ENCODE measurements around the gene ODF2. TPM values are rescaled to one million over a fixed set of nuclear protein-coding genes. Genes with fewer than 3 reads are reported as not detected.
A peak's percentile ranks its signal among the peaks of the same experiment; 100 is the strongest.

The ODF2 gene
- total and polyA plus RNA-seq, 2 of the 13 experiments (the other 11 are each of a cell fraction or from before 2014, with no cell fraction given) = 9.8 to 31.3 TPM

- TF ChIP-seq, protein P1, sequence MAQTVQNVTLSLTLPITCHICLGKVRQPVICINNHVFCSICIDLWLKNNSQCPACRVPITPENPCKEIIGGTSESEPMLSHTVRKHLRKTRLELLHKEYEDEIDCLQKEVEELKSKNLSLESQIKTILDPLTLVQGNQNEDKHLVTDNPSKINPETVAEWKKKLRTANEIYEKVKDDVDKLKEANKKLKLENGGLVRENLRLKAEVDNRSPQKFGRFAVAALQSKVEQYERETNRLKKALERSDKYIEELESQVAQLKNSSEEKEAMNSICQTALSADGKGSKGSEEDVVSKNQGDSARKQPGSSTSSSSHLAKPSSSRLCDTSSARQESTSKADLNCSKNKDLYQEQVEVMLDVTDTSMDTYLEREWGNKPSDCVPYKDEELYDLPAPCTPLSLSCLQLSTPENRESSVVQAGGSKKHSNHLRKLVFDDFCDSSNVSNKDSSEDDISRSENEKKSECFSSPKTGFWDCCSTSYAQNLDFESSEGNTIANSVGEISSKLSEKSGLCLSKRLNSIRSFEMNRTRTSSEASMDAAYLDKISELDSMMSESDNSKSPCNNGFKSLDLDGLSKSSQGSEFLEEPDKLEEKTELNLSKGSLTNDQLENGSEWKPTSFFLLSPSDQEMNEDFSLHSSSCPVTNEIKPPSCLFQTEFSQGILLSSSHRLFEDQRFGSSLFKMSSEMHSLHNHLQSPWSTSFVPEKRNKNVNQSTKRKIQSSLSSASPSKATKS (CRISPR knock-in tag; IDR thresholded peaks at IDR 0.05) = no peak
- TF ChIP-seq PLRG1 (conservative IDR thresholded peaks at IDR 0.05) (no peak), ZFP41 (CRISPR knock-in tag; IDR thresholded peaks at IDR 0.05; ENCODE audit: borderline replicate concordance) (peak; percentile 49; the same call in 1 of the 2 replicates), ATF3 (CRISPR knock-in tag; IDR thresholded peaks at IDR 0.05) (no peak), ZBTB38 (CRISPR knock-in tag; IDR thresholded peaks at IDR 0.05) (no peak), PRMT3 (CRISPR knock-in tag; IDR thresholded peaks at IDR 0.05; ENCODE audit: borderline replicate concordance, low read depth) (no peak), MBD4 (IDR thresholded peaks at IDR 0.05; ENCODE audit: borderline replicate concordance, low read length) (no peak), BHLHE40 (IDR thresholded peaks at IDR 0.05; ENCODE audit: low read length) (no peak), ZMYM3 (CRISPR knock-in tag; IDR thresholded peaks at IDR 0.05) (no peak), RAD21 (CRISPR knock-in tag; IDR thresholded peaks at IDR 0.05) (peak; percentile 80), PHF8 (CRISPR knock-in tag; IDR thresholded peaks at IDR 0.05) (no peak), TBX3 (IDR thresholded peaks at IDR 0.05; ENCODE audit: borderline replicate concordance) (no peak), XBP1 (CRISPR knock-in tag; IDR thresholded peaks at IDR 0.05) (no peak), TEAD2 (CRISPR knock-in tag; IDR thresholded peaks at IDR 0.05) (no peak)
- TF ChIP-seq, protein P2, sequence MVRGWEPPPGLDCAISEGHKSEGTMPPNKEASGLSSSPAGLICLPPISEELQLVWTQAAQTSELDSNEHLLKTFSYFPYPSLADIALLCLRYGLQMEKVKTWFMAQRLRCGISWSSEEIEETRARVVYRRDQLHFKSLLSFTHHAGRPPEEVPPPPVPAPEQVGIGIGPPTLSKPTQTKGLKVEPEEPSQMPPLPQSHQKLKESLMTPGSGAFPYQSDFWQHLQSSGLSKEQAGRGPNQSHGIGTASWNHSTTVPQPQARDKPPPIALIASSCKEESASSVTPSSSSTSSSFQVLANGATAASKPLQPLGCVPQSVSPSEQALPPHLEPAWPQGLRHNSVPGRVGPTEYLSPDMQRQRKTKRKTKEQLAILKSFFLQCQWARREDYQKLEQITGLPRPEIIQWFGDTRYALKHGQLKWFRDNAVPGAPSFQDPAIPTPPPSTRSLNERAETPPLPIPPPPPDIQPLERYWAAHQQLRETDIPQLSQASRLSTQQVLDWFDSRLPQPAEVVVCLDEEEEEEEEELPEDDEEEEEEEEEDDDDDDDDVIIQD (CRISPR knock-in tag; IDR thresholded peaks at IDR 0.05; ENCODE audit: low read depth) = no peak
- TF ChIP-seq, protein P3, sequence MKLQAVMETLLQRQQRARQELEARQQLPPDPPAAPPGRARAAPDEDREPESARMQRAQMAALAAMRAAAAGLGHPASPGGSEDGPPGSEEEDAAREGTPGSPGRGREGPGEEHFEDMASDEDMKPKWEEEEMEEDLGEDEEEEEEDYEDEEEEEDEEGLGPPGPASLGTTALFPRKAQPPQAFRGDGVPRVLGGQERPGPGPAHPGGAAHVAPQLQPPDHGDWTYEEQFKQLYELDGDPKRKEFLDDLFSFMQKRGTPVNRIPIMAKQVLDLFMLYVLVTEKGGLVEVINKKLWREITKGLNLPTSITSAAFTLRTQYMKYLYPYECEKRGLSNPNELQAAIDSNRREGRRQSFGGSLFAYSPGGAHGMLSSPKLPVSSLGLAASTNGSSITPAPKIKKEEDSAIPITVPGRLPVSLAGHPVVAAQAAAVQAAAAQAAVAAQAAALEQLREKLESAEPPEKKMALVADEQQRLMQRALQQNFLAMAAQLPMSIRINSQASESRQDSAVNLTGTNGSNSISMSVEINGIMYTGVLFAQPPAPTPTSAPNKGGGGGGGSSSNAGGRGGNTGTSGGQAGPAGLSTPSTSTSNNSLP (IDR thresholded peaks at IDR 0.05; ENCODE audit: low read depth, low read length) = no peak
- TF ChIP-seq, protein P4, sequence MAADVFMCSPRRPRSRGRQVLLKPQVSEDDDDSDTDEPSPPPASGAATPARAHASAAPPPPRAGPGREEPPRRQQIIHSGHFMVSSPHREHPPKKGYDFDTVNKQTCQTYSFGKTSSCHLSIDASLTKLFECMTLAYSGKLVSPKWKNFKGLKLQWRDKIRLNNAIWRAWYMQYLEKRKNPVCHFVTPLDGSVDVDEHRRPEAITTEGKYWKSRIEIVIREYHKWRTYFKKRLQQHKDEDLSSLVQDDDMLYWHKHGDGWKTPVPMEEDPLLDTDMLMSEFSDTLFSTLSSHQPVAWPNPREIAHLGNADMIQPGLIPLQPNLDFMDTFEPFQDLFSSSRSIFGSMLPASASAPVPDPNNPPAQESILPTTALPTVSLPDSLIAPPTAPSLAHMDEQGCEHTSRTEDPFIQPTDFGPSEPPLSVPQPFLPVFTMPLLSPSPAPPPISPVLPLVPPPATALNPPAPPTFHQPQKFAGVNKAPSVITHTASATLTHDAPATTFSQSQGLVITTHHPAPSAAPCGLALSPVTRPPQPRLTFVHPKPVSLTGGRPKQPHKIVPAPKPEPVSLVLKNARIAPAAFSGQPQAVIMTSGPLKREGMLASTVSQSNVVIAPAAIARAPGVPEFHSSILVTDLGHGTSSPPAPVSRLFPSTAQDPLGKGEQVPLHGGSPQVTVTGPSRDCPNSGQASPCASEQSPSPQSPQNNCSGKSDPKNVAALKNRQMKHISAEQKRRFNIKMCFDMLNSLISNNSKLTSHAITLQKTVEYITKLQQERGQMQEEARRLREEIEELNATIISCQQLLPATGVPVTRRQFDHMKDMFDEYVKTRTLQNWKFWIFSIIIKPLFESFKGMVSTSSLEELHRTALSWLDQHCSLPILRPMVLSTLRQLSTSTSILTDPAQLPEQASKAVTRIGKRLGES (CRISPR knock-in tag; IDR thresholded peaks at IDR 0.05; ENCODE audit: borderline replicate concordance) = no peak
Measured at GRCh38 chr9:128438343-128439109, 17.3 kb upstream of the ODF2 start (continued).

All from HepG2 (cell line).